Omental fat pad (tissue), 4 donors: Measurements from ENCODE around the gene CD300C. TPM values are rescaled to one million over a fixed set of nuclear protein-coding genes. Genes with fewer than 3 reads are reported as not detected.

Source experiments
- ATAC-seq: fragments of 150-250 bp; one replicate; pipeline ENCODE4 v1.9.1; 2016; ENCODE audit warnings: mild to moderate bottlenecking, moderate library complexity; ENCODE audit not compliant: low FRiP score
- DNase-seq: peaks from one replicate; pipeline ENCODE4 v3.0.0-alpha.2; 2019; ENCODE audit warnings: low spot score
- total RNA-seq, 4 donors: library from RNA; depleted of rRNA; stranded (reverse); fragments of >200 nt; gene quantifications; one replicate each; pipeline ENCODE4 v1.1.0, GENCODE V29; 2016
- TF ChIP-seq, protein P1 (sequence below), 3 donors: fragments of 450-650 bp; IDR thresholded peaks; one replicate each; pipeline ENCODE4 v1.5.1; 2016 to 2017; ENCODE audit warnings: antibody characterized with exemption in 3 of 3, mild to moderate bottlenecking in 3 of 3, moderate library complexity in 2 of 3

CD300C gene
- total RNA-seq, 4 donors from 2014 or later, result 1.6 to 9.4 (median 2.1) TPM

GRCh38 chr17:74543406-74543805 is 2.5 kb downstream of the CD300C start:
- TF ChIP-seq, protein P1, sequence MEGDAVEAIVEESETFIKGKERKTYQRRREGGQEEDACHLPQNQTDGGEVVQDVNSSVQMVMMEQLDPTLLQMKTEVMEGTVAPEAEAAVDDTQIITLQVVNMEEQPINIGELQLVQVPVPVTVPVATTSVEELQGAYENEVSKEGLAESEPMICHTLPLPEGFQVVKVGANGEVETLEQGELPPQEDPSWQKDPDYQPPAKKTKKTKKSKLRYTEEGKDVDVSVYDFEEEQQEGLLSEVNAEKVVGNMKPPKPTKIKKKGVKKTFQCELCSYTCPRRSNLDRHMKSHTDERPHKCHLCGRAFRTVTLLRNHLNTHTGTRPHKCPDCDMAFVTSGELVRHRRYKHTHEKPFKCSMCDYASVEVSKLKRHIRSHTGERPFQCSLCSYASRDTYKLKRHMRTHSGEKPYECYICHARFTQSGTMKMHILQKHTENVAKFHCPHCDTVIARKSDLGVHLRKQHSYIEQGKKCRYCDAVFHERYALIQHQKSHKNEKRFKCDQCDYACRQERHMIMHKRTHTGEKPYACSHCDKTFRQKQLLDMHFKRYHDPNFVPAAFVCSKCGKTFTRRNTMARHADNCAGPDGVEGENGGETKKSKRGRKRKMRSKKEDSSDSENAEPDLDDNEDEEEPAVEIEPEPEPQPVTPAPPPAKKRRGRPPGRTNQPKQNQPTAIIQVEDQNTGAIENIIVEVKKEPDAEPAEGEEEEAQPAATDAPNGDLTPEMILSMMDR (IDR thresholded peaks at IDR 0.05), result no peak
- DNase-seq (no peak), ATAC-seq (no peak)

DNA sequence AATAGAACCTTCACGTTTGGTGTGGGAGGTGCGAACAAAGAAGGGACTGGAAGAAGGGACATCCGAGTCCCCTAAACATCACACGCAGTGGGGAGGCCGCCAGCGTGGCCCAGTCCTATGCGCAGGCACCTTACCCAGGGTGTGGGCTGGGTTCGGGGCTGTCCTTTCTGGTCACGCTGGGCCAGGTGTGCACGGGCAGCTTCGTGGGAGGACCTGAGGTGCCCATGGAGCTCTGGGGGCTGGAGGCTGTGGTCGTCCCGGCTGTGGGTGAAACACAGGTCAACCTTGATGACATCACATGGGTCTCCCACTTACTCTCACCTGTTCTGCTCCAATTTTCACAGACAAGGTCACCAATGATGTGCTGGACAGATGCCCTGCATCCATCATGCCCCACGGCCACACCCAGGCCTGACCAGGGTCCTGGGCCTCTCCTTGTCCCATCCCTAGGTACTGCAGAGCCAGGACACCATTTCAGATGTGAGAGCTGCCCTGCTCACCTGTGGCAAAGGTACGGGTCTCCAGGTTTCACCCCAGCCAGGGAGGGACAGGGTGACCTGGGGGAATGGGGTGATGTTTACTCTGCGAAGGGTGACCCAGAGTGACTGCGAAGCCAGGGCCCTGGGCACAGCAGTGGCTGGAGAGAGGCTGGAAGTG is 3.1 kb downstream of the CD300C start:
- DNase-seq (no peak), ATAC-seq (no peak)
- TF ChIP-seq, protein P1 (IDR thresholded peaks at IDR 0.05), result no peak

DNA sequence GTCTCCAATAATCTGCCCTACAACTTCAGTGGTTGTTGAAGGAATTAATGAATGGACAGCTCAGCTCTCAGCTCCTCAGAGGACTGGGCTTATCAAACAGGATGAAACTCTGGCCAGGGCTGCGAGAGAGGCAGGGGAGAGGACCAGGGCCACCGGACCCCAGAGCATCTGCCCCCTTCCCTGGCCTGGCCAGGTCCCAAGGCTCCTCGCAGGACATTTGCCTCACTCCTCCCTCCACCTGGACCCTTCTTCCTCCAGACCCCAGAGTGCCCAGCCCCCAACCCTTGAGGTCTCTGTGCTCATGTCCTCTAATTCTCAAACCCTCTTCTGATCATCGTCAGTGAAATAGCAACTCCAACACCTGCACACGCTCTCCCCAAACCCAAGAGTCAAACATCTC is 3.7 kb downstream of the CD300C start:
- DNase-seq (no peak), ATAC-seq (no peak)
- TF ChIP-seq, protein P1 (IDR thresholded peaks at IDR 0.05), result no peak

DNA sequence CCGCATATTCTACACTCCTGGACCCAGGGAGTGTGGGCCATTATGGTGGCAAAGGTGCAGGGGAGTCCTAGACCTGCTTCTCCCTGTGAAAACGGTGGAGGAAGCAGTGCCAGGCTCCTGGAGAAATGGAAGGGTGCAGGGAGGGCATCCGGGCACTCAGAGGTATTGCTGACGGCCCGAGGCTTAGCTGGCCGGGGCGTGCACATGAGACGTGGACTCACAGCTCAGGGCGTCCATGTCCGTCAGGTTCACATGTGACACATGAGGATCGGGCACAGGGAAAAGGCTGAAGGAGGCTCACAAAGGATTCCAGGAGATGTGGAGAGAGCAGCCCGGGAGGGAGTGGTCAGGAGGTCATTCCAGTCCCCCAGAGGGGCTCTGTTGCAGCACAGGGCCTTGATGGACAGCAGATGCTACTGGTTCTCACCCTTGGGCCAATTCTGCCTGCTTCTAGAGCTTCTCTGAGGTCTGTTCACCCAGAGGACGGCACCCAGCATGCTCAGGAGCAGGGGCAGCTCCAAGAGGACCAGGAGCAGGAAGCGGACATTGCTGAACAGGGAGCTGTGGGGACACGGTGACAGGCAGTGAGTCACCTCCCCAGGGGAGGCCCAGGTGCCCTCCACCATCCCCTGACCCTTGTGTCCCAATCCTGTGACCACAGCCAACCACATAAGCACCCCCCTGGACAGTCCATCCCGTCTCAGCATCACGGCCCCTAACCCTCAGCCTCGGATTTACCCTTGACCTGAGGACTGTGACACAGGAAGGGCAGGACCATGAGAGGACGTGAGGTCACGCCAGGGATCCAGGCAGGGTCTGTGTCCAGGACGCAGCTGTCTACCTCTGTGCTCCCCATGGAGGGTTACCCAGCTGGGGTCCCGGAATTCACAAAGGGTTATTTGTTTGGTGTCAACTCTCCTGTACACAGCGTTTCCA is 4.5 kb downstream of the CD300C start:
- no peak for DNase-seq

DNA sequence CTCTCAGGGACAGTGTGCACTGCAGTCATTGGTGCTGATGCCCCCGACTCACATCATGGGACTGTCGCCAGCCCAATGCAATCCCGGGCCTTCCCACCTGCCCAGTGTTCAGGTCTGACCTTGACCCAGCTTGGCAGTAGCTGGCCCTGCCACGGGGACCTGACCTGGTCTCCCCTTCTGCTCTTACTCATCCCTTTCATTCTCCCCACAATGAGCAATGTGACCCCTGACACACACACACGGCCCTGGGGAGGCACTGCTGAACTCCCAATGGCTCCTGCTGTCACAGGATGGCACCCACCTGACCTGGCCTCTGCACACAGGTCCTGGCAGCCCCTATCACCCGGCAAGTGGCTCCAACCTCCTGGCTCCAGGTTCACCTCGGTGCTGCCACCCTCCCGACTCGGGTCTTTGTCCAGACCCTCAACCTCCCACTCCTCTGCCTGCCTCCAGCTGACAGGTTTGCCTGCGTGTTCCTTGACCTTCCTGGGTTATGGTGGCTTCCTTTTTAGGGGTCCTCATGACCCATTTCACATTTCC is 6.6 kb downstream of the CD300C start:
- DNase-seq, result no peak

More for the DNA sequence above, 4.5 kb downstream of the CD300C start:
- TF ChIP-seq, protein P1 (IDR thresholded peaks at IDR 0.05), result no peak
- no peak for ATAC-seq

GRCh38 chr17:74536890-74537289 is 9.0 kb downstream of the CD300C start:
- TF ChIP-seq, protein P1 (IDR thresholded peaks at IDR 0.05), result no peak
- ATAC-seq, result no peak
- DNase-seq, result no peak

More for the DNA sequence above, 6.6 kb downstream of the CD300C start:
- no peak for ATAC-seq
- TF ChIP-seq, protein P1 (IDR thresholded peaks at IDR 0.05), result no peak
